Panc1 (cell line): ENCODE measurements around the gene SLC7A1. TPM values are rescaled to one million over a fixed set of nuclear protein-coding genes. Genes with fewer than 3 reads are reported as not detected.

ENCODE experiments used
- ATAC-seq: fragments of 200-7000 bp; cut with Tn5 transposase; 2 replicates; pipeline ENCODE4 v1.9.1; 2020; ENCODE audit warnings: mild to moderate bottlenecking, moderate library complexity
- BruUV-seq: library from RNA; stranded (reverse); fragments of 400-500 nt; replicated peaks from 2 replicates; lab custom pipeline; 2021; lab: Mats Ljungman, UMichigan
- CTCF ChIA-PET: fragments of 300-600 bp; sonication (Branson Sonifier 250); formaldehyde crosslinking; loops from one replicate; lab custom pipeline; 2022; ENCODE audit warnings: antibody characterized with exemption; lab: Charles Lee
- POLR2A ChIA-PET: fragments of 300-600 bp; sonication (Branson Sonifier 250); formaldehyde crosslinking; loops from one replicate; lab custom pipeline; 2022; ENCODE audit warnings: antibody characterized with exemption; lab: Charles Lee
- DNase-seq: peaks from one replicate; pipeline ENCODE4 v3.0.0-alpha.2; 2010; ENCODE audit warnings: low read depth, low spot score
- H3K27ac ChIP-seq: 2 replicates; pipeline ENCODE4 v1.5.1; 2011; ENCODE audit warnings: mild to moderate bottlenecking, low read length, inconsistent platforms
- H3K27me3 ChIP-seq: fragments of 200-500 bp; sonication (Bioruptor generic); 2 replicates; pipeline ENCODE4 v1.6.0; 2014; ENCODE audit warnings: low read length, inconsistent platforms; ENCODE audit not compliant: control insufficient read depth, insufficient read depth
- H3K36me3 ChIP-seq: fragments of 200-500 bp; sonication (Bioruptor generic); 2 replicates; pipeline ENCODE4 v1.5.1; 2014; ENCODE audit warnings: inconsistent platforms, mild to moderate bottlenecking, low read length, moderate library complexity; ENCODE audit not compliant: control insufficient read depth, insufficient read depth
- H3K4me1 ChIP-seq: 2 replicates; pipeline ENCODE4 v1.5.1; 2011; ENCODE audit warnings: inconsistent platforms, mild to moderate bottlenecking, low read length, moderate library complexity; ENCODE audit not compliant: control insufficient read depth, insufficient read depth
- H3K4me3 ChIP-seq, 2 experiments: 2 replicates each; pipeline ENCODE4 v1.5.1; 2011 to 2012; ENCODE audit warnings: low read depth in 2 of 2, low read length in 2 of 2, mild to moderate bottlenecking in 2 of 2, inconsistent platforms in 1 of 2, moderate library complexity in 1 of 2
- H3K9me3 ChIP-seq: fragments of 200-500 bp; sonication (Bioruptor generic); 2 replicates; pipeline ENCODE4 v1.5.1; 2014; ENCODE audit warnings: low read depth, mild to moderate bottlenecking, inconsistent platforms, low read length, moderate library complexity; ENCODE audit not compliant: control insufficient read depth, insufficient read depth
- CTCF ChIP-seq: fragments of 450-650 bp; IDR thresholded peaks from 2 replicates; pipeline ENCODE4 v1.5.1; 2017; ENCODE audit warnings: mild to moderate bottlenecking
- POLR2AphosphoS5 ChIP-seq: IDR thresholded peaks from 2 replicates; pipeline ENCODE4 v1.6.1; 2012; ENCODE audit warnings: mild to moderate bottlenecking, low read depth, low read length, moderate library complexity
- REST ChIP-seq, 2 experiments: IDR thresholded peaks; 2 replicates each; pipeline ENCODE4 v1.6.1; 2011 to 2012; ENCODE audit warnings: low read depth in 2 of 2, control low read depth in 1 of 2, low read length in 1 of 2, mild to moderate bottlenecking in 1 of 2, moderate library complexity in 1 of 2; ENCODE audit not compliant: insufficient read depth in 1 of 2
- SIN3A ChIP-seq: IDR thresholded peaks from 2 replicates; pipeline ENCODE4 v1.6.1; 2012; ENCODE audit warnings: low read depth, mild to moderate bottlenecking, low read length, moderate library complexity, borderline replicate concordance; ENCODE audit not compliant: insufficient read depth
- TCF7L2 ChIP-seq: IDR thresholded peaks from 2 replicates; pipeline ENCODE4 v1.6.1; 2011; ENCODE audit warnings: mild to moderate bottlenecking, low read depth, low read length, inconsistent platforms
- in situ Hi-C: cut with HindIII; loops from 2 replicates; pipeline ENCODE4 v1.10.0; 2016; ENCODE audit warnings: low sequenced_read_pairs, low pct_unique_long_range_greater_than_20kb
- intact Hi-C: fragments of 100-400 bp; cut with micrococcal nuclease; formaldehyde crosslinking; loops from one replicate; pipeline ENCODE4 v1.10.0; 2022; ENCODE audit not compliant: unreplicated experiment
- total RNA-seq: library from RNA; stranded (reverse); gene quantifications from one replicate; pipeline ENCODE4 v1.2.1, GENCODE V29; 2021; ENCODE audit not compliant: unreplicated experiment

SLC7A1 gene
- total RNA-seq, 1 experiment from 2014 or later, result 63.3 TPM

GRCh38 chr13:29621051-29621800 is 25.7 kb upstream of the SLC7A1 start:
- in situ Hi-C loops (no loop called here), intact Hi-C loops (no loop called here)
- Histone ChIP-seq H3K36me3 (no peaks in the 10 kb centered on the region), H3K4me1 (no peaks in the 10 kb centered on the region), H3K27ac (no peak overlapping the region), H3K9me3 (no peaks in the 10 kb centered on the region), H3K4me3 (no peak overlapping the region), H3K27me3 (no peaks in the 10 kb centered on the region)
- CTCF ChIA-PET, result no interaction called here
- no TSS peak for BruUV-seq
- ATAC-seq (no peak), DNase-seq (no peak)
- POLR2A ChIA-PET, result no interaction called here
- TF ChIP-seq CTCF, result no peak
- TF ChIP-seq REST (IDR thresholded peaks at IDR 0.05; ENCODE audit: insufficient read depth in 1 of 2, low read depth in 2 of 2, low read length in 1 of 2), result no peak
- TF ChIP-seq TCF7L2, result no peak
- TF ChIP-seq SIN3A, result no peak
- TF ChIP-seq POLR2AphosphoS5, result no peak

- ChIA-PET CTCF (no interaction called here), POLR2A (no interaction called here)
- H3K27me3 ChIP-seq, result no peaks in the 10 kb centered on the region; the same call in 1 of the 2 replicates
- no TSS peak for BruUV-seq
- no peak overlapping the region for H3K4me3 ChIP-seq
- H3K9me3 ChIP-seq, result no peaks in the 10 kb centered on the region
- H3K4me1 ChIP-seq, result no peaks in the 10 kb centered on the region
- no peak for TF ChIP-seq REST (IDR thresholded peaks at IDR 0.05; ENCODE audit: insufficient read depth in 1 of 2, low read depth in 2 of 2, low read length in 1 of 2)
- TF ChIP-seq CTCF, result no peak
- no peak for TF ChIP-seq TCF7L2
- no peak for TF ChIP-seq SIN3A
- no peak for TF ChIP-seq POLR2AphosphoS5
- intact Hi-C loops, result no loop called here
- in situ Hi-C loops, result no loop called here
- DNase-seq (no peak), ATAC-seq (no peak)
- H3K27ac ChIP-seq, result no peak overlapping the region
- no peaks in the 10 kb centered on the region for H3K36me3 ChIP-seq
These were observed 24.5 kb upstream of the SLC7A1 start for GRCh38 chr13:29619995-29620394.
